Breast epithelium (tissue), 4 donors: ENCODE measurements around the gene HPD. TPM values are rescaled to one million over a fixed set of nuclear protein-coding genes. Genes with fewer than 3 reads are reported as not detected.

Experiments
- DNase-seq, 2 donors: peaks; one replicate each; pipeline ENCODE4 v3.0.0-alpha.2; 2019; ENCODE audit warnings: low spot score in 2 of 2
- H3K27ac ChIP-seq, 2 donors: fragments of 200-600 bp; sonication (generic) in 1 of 2; one replicate each; pipeline ENCODE4 v1.5.1; 2016 to 2019; ENCODE audit warnings: mild to moderate bottlenecking in 1 of 2
- H3K27me3 ChIP-seq, 2 donors: fragments of 200-600 bp; sonication (generic) in 1 of 2; one replicate each; pipeline versions ENCODE4 v1.5.1 to v1.6.0; 2017 to 2019; ENCODE audit warnings: control low read depth in 1 of 2, mild to moderate bottlenecking in 1 of 2
- H3K36me3 ChIP-seq: fragments of 200-600 bp; one replicate; pipeline ENCODE4 v1.5.1; 2019
- H3K4me1 ChIP-seq, 2 donors: fragments of 200-600 bp; sonication (generic); one replicate each; pipeline ENCODE4 v1.5.1; 2016 to 2019; ENCODE audit warnings: control low read depth in 1 of 2
- H3K4me3 ChIP-seq, 3 donors: fragments of 200-600 bp; sonication (generic); 1 replicate in 2 of 3; 2 replicates in 1 of 3; pipeline ENCODE4 v1.5.1; 2016 to 2019; ENCODE audit warnings: mild to moderate bottlenecking in 3 of 3, moderate library complexity in 2 of 3
- H3K9me3 ChIP-seq, 2 donors: fragments of 200-600 bp; sonication (generic) in 1 of 2; one replicate each; pipeline ENCODE4 v1.5.1; 2016 to 2019; ENCODE audit warnings: control low read depth in 1 of 2
- POLR2A ChIP-seq: fragments of 450-650 bp; IDR thresholded peaks from one replicate; pipeline ENCODE4 v1.6.1; 2016; ENCODE audit warnings: antibody characterized with exemption, mild to moderate bottlenecking, moderate library complexity
- POLR2AphosphoS5 ChIP-seq, 3 donors: sonication (generic); formaldehyde crosslinking; IDR thresholded peaks; one replicate each; pipeline ENCODE4 v1.6.1; 2017; ENCODE audit warnings: antibody characterized with exemption in 3 of 3
- intact Hi-C: fragments of 100-400 bp; cut with DNase I; formaldehyde crosslinking; loops from one replicate; pipeline ENCODE4 v1.15.1; 2023; ENCODE audit warnings: low total_unique reads
- total RNA-seq, 3 donors: library from RNA; depleted of rRNA; stranded (reverse); fragments of >200 nt; gene quantifications; one replicate each; pipeline ENCODE4 v1.1.0, GENCODE V29; 2016
- TF ChIP-seq, protein P1 (sequence below), 3 donors: fragments of 450-650 bp; IDR thresholded peaks; one replicate each; pipeline ENCODE4 v1.5.1; 2016 to 2017; ENCODE audit warnings: antibody characterized with exemption in 3 of 3, mild to moderate bottlenecking in 3 of 3, moderate library complexity in 3 of 3

The HPD gene
- total RNA-seq, 3 donors from 2014 or later = 0.64 to 1.6 TPM; not detected in 1

DNA sequence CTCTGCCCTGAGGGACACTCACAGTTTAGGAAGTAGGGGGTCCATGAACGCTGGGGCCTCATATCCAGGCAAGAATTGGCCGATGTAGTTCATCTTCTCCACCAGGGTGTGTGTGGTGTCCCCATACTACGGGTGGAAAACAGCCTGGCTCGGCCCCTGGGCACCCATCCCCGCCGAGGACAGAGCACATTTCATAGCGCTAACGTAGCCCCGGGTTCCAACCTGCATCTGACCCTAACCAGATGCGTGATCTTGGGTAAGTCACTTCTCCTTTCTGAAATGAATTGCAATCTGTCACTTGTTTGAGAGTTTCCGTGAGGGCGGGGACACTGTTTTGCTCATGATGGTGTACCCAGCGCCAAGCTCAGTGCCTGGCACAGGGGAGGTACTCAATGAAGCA is 9.0 kb downstream of the HPD start:
- Histone ChIP-seq H3K4me1 (no peaks in the 10 kb centered on the region), H3K36me3 (no peaks in the 10 kb centered on the region), H3K4me3 (no peak overlapping the region), H3K27me3 (no peaks in the 10 kb centered on the region), H3K9me3 (no peaks in the 10 kb centered on the region), H3K27ac (no peak overlapping the region)
- intact Hi-C loops = no loop called here
- TF ChIP-seq POLR2A = no peak
- no peak for TF ChIP-seq POLR2AphosphoS5 (IDR thresholded peaks at IDR 0.05)
- TF ChIP-seq, protein P1, sequence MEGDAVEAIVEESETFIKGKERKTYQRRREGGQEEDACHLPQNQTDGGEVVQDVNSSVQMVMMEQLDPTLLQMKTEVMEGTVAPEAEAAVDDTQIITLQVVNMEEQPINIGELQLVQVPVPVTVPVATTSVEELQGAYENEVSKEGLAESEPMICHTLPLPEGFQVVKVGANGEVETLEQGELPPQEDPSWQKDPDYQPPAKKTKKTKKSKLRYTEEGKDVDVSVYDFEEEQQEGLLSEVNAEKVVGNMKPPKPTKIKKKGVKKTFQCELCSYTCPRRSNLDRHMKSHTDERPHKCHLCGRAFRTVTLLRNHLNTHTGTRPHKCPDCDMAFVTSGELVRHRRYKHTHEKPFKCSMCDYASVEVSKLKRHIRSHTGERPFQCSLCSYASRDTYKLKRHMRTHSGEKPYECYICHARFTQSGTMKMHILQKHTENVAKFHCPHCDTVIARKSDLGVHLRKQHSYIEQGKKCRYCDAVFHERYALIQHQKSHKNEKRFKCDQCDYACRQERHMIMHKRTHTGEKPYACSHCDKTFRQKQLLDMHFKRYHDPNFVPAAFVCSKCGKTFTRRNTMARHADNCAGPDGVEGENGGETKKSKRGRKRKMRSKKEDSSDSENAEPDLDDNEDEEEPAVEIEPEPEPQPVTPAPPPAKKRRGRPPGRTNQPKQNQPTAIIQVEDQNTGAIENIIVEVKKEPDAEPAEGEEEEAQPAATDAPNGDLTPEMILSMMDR (IDR thresholded peaks at IDR 0.05) = no peak
- no peak for DNase-seq

DNA sequence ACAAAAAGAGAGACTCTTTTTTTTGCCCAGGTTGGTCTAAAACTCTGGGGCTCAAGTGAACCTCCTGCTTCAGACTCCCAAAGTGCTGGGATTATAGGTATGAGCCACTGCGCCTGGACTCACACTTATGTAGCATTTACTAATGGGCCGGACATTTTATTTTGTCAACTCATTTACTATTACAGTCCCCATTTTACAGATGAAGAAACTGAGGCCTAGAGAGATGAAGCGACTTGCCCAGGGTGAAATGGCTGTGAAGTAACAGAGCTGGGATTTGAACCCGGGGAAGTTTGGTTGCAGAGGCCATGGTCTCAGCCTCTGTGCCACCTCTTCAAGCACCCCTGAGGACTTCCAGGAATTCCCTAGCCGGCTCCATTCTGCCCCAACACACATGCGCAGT is 9.4 kb downstream of the HPD start:
- H3K27ac ChIP-seq = no peak overlapping the region
- H3K36me3 ChIP-seq = no peaks in the 10 kb centered on the region
- no peak overlapping the region for H3K4me3 ChIP-seq
- H3K4me1 ChIP-seq = no peaks in the 10 kb centered on the region
- no peak for DNase-seq
- intact Hi-C loops = no loop called here
- H3K27me3 ChIP-seq = no peaks in the 10 kb centered on the region
- H3K9me3 ChIP-seq = no peaks in the 10 kb centered on the region
- TF ChIP-seq, protein P1 (IDR thresholded peaks at IDR 0.05) = no peak
- no peak for TF ChIP-seq POLR2AphosphoS5 (IDR thresholded peaks at IDR 0.05)
- TF ChIP-seq POLR2A = no peak

DNA sequence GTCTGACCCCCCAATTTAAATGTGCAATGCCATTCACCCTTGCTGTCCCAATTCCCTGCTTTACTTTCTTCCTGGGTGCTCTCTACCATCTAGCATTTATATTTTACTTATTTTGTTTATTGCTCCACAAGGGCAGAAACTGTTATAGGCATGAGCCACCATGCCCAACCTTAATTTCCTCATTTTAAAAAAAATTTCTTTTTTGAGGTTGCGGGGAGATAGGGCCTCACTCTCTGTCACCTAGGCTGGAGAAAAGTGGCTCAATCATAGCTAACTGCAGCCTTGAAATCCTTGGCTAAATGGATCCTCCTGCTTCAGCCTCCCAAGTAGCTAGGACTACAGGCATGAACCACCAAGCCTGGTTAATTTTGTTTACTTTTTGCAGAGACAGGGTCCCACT is 13.0 kb downstream of the HPD start:
- TF ChIP-seq POLR2A (no peak), POLR2AphosphoS5 (IDR thresholded peaks at IDR 0.05) (no peak)
- TF ChIP-seq, protein P1 (IDR thresholded peaks at IDR 0.05) = no peak
- Histone ChIP-seq H3K4me1 (no peaks in the 10 kb centered on the region), H3K36me3 (no peaks in the 10 kb centered on the region), H3K9me3 (no peaks in the 10 kb centered on the region), H3K4me3 (no peak overlapping the region), H3K27ac (no peak overlapping the region), H3K27me3 (no peaks in the 10 kb centered on the region)
- DNase-seq = no peak
- intact Hi-C loops = no loop called here

DNA sequence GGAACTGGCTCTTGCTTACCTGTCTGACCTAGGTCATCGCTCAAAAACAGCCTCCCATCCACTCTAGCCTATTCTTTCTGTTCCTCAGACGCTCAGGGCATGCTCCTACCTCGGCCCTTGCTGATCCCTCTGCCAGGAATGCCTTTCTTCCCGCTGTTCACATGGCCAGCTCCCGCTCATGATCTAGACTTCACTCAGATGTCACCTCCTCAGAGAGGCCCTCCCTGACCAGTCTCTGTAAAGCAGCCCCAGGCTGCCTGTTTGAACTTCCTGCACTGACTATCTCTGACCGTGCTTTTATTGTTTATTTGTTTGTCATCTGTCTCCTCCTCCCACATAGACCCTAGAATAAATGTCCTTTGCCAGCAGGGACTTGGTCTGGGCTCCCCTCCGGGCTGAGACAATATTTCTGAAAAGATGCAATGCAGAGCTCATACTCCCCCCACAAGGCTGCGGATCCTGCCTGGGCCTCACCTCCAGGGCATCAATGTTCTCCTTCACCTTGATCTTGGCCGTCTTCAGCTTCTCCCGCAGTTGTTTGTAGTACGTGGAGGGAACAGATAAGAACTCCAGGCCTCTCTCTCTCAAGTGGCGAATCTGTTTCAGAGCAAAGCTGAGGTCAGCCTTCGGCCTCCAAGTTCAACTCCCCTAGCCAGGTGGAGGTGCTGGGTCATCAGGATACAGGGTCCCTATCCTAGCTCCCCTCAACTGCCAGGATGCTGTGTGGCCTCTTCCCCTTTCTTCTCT is 15.2 kb downstream of the HPD start:
- intact Hi-C loops = no loop called here
- Histone ChIP-seq H3K27me3 (no peaks in the 10 kb centered on the region), H3K4me3 (no peak overlapping the region), H3K36me3 (no peaks in the 10 kb centered on the region), H3K9me3 (no peaks in the 10 kb centered on the region), H3K27ac (no peak overlapping the region), H3K4me1 (no peaks in the 10 kb centered on the region)
- TF ChIP-seq, protein P1 (IDR thresholded peaks at IDR 0.05) = no peak
- TF ChIP-seq POLR2A (no peak), POLR2AphosphoS5 (IDR thresholded peaks at IDR 0.05) (no peak)
- no peak for DNase-seq

DNA sequence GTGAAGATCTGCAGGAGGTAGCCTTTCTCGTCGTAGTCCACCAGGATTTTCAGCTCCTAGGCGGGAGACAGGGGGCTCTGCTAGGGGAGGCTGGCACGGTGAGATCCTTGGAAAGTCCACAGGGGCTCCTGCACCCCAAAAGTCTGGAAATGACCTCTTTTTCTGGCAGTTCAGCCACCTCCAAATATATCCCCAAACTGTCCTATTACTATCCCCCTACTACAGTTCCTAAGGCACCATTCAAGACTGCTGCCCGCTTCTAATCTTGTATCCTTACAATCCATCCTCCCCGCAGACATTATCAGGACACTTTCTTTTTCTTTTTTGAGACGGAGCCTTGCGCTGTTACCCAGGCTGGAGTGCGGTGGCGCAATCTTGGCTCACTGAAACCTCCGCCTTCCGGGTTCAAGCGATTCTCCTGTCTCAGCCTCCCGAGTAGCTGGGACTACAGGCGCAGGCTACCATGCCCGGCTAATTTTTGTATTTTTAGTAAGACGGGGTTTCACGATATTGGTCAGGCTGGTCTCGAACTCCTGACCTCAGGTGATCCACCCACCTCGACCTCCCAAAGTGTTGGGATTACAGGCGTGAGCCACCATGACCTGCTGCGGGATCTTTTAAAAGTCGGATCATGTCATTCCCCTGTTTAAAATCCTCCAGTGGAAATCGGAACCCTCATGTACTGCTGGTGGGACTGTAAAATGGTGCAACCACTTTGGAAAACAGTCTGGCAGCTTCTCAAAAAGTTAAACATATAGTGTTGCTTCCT is 18.5 kb downstream of the HPD start:
- no peak for TF ChIP-seq POLR2A
- no peak for TF ChIP-seq POLR2AphosphoS5 (IDR thresholded peaks at IDR 0.05)
- TF ChIP-seq, protein P1 (IDR thresholded peaks at IDR 0.05) = no peak
- no peaks in the 10 kb centered on the region for H3K9me3 ChIP-seq
- DNase-seq = no peak
- intact Hi-C loops = no loop called here
- peak overlapping the region; percentile 62 to 78 for H3K27ac ChIP-seq
- no peaks in the 10 kb centered on the region for H3K4me1 ChIP-seq
- peak overlapping the region; percentile 45 to 68 (median 64) for H3K4me3 ChIP-seq
- no peaks in the 10 kb centered on the region for H3K36me3 ChIP-seq
- no peaks in the 10 kb centered on the region for H3K27me3 ChIP-seq
